ENCODE data around the gene VAMP1.

The VAMP1 gene

GRCh38 chr12:6426882-6427671 lies 43.4 kb downstream of the VAMP1 start:
- Mint-ChIP-seq H3K36me3 (no peaks in the 10 kb centered on the region), H3K27ac (peak overlapping the region; percentile 95), H3K4me1 (peaks cover 68% of the 10 kb centered on the region), H3K4me3 (peak overlapping the region; percentile 79), H3K27me3 (no peaks in the 10 kb centered on the region), H3K9me3 (no peaks in the 10 kb centered on the region)
- peak; percentile 90 for ATAC-seq

- peak overlapping the region; percentile 95 for H3K27ac Mint-ChIP-seq
- no peaks in the 10 kb centered on the region for H3K36me3 Mint-ChIP-seq
- no peaks in the 10 kb centered on the region for H3K27me3 Mint-ChIP-seq
- peak overlapping the region; percentile 79 for H3K4me3 Mint-ChIP-seq
- ATAC-seq: peak; percentile 73
- H3K9me3 Mint-ChIP-seq: no peaks in the 10 kb centered on the region
- H3K4me1 Mint-ChIP-seq: peaks cover 57% of the 10 kb centered on the region
Observed at GRCh38 chr12:6425590-6426531, 44.6 kb downstream of the VAMP1 start.

GRCh38 chr12:6424866-6425265 lies 45.6 kb downstream of the VAMP1 start:
- H3K27me3 Mint-ChIP-seq: no peaks in the 10 kb centered on the region
- peak overlapping the region; percentile 95 for H3K27ac Mint-ChIP-seq
- H3K4me3 Mint-ChIP-seq: no peak overlapping the region
- H3K4me1 Mint-ChIP-seq: peaks cover 48% of the 10 kb centered on the region
- ATAC-seq: no peak
- no peaks in the 10 kb centered on the region for H3K9me3 Mint-ChIP-seq
- H3K36me3 Mint-ChIP-seq: no peaks in the 10 kb centered on the region

- Mint-ChIP-seq H3K36me3 (no peaks in the 10 kb centered on the region), H3K27ac (peak overlapping the region; percentile 87), H3K4me3 (peak overlapping the region; percentile 61), H3K4me1 (peaks cover 43% of the 10 kb centered on the region), H3K27me3 (no peaks in the 10 kb centered on the region), H3K9me3 (no peaks in the 10 kb centered on the region)
- no peak for ATAC-seq
Observed at GRCh38 chr12:6424008-6424347, 46.5 kb downstream of the VAMP1 start.

- Mint-ChIP-seq H3K4me3 (peak overlapping the region; percentile 61), H3K9me3 (no peaks in the 10 kb centered on the region), H3K36me3 (no peaks in the 10 kb centered on the region), H3K27ac (peak overlapping the region; percentile 87), H3K27me3 (no peaks in the 10 kb centered on the region), H3K4me1 (peaks cover 42% of the 10 kb centered on the region)
- peak; percentile 60 for ATAC-seq
Observed at GRCh38 chr12:6423267-6424007, 47.0 kb downstream of the VAMP1 start.

GRCh38 chr12:6420364-6420763 lies 50.1 kb downstream of the VAMP1 start:
- H3K4me3 Mint-ChIP-seq: no peak overlapping the region
- no peaks in the 10 kb centered on the region for H3K9me3 Mint-ChIP-seq
- peaks cover 25% of the 10 kb centered on the region for H3K4me1 Mint-ChIP-seq
- ATAC-seq: no peak
- H3K27ac Mint-ChIP-seq: no peak overlapping the region
- H3K36me3 Mint-ChIP-seq: no peaks in the 10 kb centered on the region
- peaks cover 21% of the 10 kb centered on the region for H3K27me3 Mint-ChIP-seq

GRCh38 chr12:6418796-6419195 lies 51.7 kb downstream of the VAMP1 start:
- H3K4me3 Mint-ChIP-seq: no peak overlapping the region
- no peaks in the 10 kb centered on the region for H3K36me3 Mint-ChIP-seq
- peaks cover 37% of the 10 kb centered on the region for H3K27me3 Mint-ChIP-seq
- no peaks in the 10 kb centered on the region for H3K9me3 Mint-ChIP-seq
- peaks cover 20% of the 10 kb centered on the region for H3K4me1 Mint-ChIP-seq
- ATAC-seq: no peak
- no peak overlapping the region for H3K27ac Mint-ChIP-seq

GRCh38 chr12:6416596-6416995 lies 53.9 kb downstream of the VAMP1 start:
- Mint-ChIP-seq H3K27ac (peak overlapping the region; percentile 17), H3K36me3 (no peaks in the 10 kb centered on the region), H3K9me3 (no peaks in the 10 kb centered on the region), H3K4me1 (peaks cover 14% of the 10 kb centered on the region), H3K4me3 (no peak overlapping the region), H3K27me3 (peaks cover 41% of the 10 kb centered on the region)
- peak; percentile 54 for ATAC-seq
